HG02885 (cell line): ENCODE results near the gene RACGAP1.

Experiments
- ATAC-seq: cut with Tn5 transposase; IDR thresholded peaks from one replicate; pipeline ENCODE4 v1.9.1; 2021; ENCODE audit warnings: mild to moderate bottlenecking; ENCODE audit not compliant: unreplicated experiment, poor library complexity

RACGAP1 gene

DNA sequence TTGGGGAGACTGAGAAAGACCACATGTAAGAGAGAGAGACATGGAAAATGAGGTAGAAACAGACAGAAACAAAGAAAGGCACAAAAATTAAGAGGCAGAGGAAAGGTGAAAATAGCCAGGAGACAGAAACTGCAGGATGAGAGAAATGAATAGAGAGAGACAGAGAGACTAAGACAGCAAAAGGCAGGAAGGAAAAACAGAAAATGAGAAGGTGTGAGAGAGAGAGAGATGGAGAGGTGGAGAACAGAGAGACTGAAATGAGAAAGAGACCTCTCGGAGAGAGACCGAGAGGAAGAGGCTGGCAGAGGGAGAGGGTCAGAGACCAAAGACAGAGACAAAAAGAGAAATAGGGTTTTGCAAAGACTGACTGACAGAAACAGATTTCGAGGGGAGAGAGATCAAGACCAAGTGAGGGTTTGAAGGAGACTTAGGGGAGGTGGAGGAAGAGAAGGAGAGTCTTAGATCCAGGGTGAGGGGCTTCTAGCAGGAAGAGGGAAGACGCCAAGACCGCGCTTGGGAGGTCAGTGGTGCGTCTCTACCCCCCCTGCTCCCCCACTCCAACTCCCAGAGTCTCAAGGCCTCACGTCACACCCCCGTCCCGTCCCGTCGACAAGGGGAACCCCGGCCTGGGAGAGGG, 64.7 kb downstream of the RACGAP1 start:
- ATAC-seq, result no peak

DNA sequence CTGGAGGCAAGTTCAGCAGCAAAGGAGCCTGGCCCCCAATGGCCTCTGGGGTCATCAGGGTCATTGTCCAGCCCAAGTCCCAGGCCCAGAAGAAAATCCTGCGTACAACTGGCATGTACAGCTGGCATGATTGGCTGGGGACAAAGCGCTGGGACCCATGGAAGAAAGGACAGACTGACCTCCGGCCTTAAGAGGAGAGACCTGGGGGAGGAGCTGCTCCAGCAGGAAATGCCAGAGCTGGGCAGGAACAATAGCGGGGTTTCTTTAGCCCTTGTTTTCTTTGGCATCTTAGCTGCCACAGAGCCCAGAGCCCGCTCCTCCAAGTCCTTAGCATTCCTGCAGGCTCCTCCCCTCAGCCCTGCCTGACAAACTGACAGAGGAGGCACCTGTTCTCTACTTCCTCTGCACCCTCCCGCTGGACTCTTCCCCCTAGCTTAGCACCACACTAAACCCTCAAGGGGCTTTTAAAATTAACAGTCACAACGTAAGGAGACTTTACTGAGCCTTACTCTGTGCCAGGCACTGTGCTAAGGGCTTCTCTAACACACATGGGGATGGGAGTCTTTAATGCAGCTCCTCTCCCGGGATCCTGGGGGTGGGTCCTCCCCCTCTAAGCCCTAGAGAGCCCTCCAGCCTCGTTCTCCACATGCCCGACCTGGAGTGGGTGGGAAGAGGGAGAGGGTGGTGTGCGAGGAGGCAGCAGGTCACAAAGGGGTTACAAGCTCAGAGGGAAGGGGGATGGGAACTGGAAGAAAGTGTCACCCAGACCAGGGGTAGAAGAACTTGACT, 65.4 kb downstream of the RACGAP1 start:
- no peak for ATAC-seq

DNA sequence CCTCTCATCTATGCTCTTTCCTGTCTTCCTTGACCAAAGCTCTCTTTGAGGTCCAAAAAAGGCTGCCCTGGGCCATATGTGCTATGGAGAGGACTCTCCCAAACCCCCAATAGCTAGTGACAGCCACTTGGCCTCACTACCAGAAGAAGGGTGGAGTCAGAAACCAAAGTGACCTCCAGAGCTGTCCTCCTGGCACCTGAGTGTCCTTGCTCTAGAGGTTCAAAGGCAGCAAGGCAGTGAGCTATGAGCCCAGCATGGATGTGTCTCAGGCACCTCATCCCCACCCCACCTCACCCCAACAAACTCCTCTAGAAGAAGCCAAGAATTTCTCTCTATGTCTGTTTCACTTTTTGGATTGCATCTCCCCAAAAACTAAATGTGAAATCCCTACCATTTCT, 67.7 kb downstream of the RACGAP1 start:
- no peak for ATAC-seq

GRCh38 chr12:49956663-49957569, 68.4 kb downstream of the RACGAP1 start:
- no peak for ATAC-seq

- no peak for ATAC-seq
Measured at GRCh38 chr12:49955899-49956662, 69.2 kb downstream of the RACGAP1 start.

GRCh38 chr12:49954863-49955830, 70.1 kb downstream of the RACGAP1 start:
- ATAC-seq, result no peak

GRCh38 chr12:49953961-49954846, 71.1 kb downstream of the RACGAP1 start:
- no peak for ATAC-seq

- ATAC-seq, result no peak
Measured at GRCh38 chr12:49953151-49953550, 72.1 kb downstream of the RACGAP1 start.

DNA sequence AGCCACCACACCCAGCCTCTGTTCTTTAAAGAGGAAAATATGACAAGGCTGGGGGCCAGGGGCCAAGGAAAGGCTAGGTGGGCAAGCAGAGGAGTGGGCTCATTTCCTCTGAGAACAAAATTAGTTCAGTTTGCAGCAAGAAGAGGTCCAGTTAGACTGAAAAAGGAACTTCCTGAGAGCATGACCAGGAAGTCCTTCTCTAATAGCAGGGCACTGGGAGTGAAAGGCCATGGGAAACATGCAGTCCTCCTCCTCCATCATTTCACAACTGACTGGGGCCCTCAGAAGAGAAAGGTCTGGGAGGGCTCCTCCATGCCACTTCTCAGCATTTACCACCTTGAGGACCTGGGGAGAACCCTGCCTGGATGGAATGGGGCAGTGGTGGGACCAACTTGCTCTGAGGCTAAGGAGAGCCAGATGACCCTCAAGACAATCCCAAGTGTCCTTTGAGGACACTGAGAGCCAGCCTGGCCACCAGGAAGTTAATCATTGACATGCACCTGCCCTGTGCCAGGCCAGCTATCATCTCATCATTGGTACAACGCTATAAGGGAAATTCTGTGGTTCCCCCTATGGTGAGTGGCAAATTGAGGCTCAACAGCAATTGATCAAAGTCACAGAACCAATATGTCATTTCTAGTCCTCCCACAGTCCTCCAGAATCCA, 72.8 kb downstream of the RACGAP1 start:
- ATAC-seq, result no peak

GRCh38 chr12:49951411-49952240, 73.7 kb downstream of the RACGAP1 start:
- no peak for ATAC-seq

DNA sequence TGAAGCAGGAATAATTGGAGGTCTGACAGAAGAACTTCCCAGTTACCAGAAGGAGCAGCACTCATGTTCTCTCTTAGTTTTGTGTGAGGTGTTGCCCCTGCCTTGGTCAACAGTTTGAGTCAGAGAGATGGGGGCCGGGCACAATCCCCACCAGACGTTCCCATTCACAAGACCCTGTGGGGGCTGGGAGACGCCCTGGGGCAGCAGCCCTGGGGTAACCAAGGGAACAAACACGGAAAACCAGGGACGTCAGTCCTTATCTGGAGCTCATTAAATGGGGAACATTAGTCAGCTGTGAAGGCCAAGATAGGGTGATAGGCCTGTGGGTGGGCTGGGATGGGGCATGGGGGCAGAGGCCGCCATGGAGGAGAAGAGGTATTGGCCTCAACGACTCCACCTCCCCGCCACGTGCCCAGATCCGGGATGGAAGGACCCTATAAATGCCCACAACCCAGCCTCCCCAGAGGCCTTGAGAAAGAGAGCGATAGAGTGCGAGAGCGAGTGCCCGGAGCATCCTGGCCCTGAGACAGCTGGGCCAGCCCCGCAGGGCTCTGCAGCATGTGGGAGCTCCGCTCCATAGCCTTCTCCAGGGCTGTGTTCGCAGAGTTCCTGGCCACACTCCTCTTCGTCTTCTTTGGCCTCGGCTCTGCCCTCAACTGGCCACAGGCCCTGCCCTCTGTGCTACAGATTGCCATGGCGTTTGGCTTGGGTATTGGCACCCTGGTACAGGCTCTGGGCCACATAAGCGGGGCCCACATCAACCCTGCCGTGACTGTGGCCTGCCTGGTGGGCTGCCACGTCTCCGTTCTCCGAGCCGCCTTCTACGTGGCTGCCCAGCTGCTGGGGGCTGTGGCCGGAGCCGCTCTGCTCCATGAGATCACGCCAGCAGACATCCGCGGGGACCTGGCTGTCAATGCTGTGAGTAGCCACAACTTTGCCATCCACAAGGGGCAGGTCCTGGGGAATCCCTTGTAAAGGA, 74.7 kb downstream of the RACGAP1 start, which contains the start of gene AQP2:
AQP2 (plus strand) TSS at position 465 of the 979 bp plus-strand sequence; CDS start at position 559, 94 bp downstream.
- ATAC-seq, result no peak

GRCh38 chr12:49949866-49950265, 75.4 kb downstream of the RACGAP1 start:
- ATAC-seq, result no peak

DNA sequence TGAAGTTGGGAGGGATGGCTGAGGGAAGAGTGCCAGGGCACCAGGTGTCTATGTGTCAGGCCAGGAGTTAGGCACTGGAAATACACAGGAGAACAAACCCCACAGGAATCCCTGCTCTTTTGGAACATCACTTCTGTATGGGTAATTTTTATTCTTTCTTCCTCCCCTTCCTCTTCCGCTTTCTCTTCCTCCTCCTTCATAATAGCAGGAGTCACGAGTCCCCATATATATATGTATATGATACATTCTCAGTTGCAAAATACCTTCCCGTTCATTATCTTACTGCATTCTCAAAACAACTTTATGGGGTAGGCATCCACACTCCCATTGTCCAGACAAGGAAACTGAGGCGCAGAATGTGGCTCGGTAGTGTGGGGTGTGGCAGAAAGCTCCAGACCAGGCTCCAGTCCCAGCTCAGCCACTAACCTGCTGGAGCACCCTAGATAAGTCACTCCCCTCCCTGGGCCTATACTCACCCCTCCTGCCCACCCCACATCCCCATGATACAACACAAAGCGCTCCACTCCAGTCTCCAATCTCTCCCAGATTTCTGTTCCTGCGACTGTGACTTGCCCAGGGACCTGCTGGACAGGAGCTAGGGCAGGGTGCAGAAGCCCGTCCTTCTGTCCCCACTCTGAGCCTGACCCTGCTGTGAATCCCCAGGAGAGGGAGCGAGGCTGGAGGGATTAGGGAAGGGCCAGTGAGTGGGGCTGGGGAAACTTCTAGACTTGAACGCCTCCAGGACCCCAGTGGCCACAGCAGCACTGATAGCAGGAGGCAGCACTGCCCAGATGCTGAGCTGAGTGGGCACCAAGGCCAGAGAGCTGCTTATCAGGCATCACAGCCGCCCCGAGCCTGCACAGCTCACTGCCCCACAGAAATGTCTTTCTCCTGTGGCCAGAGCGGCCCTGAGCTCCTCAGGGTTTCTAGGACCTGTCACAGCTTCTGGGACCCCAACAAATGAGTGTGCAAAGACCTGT, 76.1 kb downstream of the RACGAP1 start:
- ATAC-seq, result no peak

GRCh38 chr12:49947593-49948226, 77.6 kb downstream of the RACGAP1 start:
- ATAC-seq, result no peak
